Stimulated activated CD8-positive, alpha-beta memory T cell treated with anti-CD3 and anti-CD28 coated beads, Interleukin-4, amount 100 ng/mL, for 4 hours (primary cell): ENCODE measurements around the gene RALGPS2.

Experiments
- DNase-seq, 2 donors: peaks; one replicate each; pipeline ENCODE4 v3.0.0-alpha.2; 2020; ENCODE audit warnings: low read depth in 2 of 2, low spot score in 1 of 2

Gene RALGPS2

GRCh38 chr1:178862416-178862815 is 137.4 kb downstream of the RALGPS2 start:
- DNase-seq = no peak

GRCh38 chr1:178862864-178863263 is 137.8 kb downstream of the RALGPS2 start:
- no peak for DNase-seq

- DNase-seq = no peak
These were observed 139.3 kb downstream of the RALGPS2 start for GRCh38 chr1:178864326-178864725.

GRCh38 chr1:178867670-178868069 is 142.6 kb downstream of the RALGPS2 start:
- DNase-seq = no peak

- no peak for DNase-seq
These were observed 143.7 kb downstream of the RALGPS2 start for GRCh38 chr1:178868706-178869105.

GRCh38 chr1:178869119-178869697 is 144.2 kb downstream of the RALGPS2 start:
- no peak for DNase-seq

- no peak for DNase-seq
These were observed 145.2 kb downstream of the RALGPS2 start for GRCh38 chr1:178870221-178870620.

GRCh38 chr1:178870944-178871343 is 145.9 kb downstream of the RALGPS2 start, which contains the start of gene ANGPTL1:
TSS of gene ANGPTL1 (minus strand) at chr1:178871077. CDS start at chr1:178865776, 5,301 bp downstream.
- no peak for DNase-seq

GRCh38 chr1:178871551-178872320 is 146.7 kb downstream of the RALGPS2 start:
- DNase-seq = no peak

- no peak for DNase-seq
These were observed 149.9 kb downstream of the RALGPS2 start for GRCh38 chr1:178874966-178875365.

- no peak for DNase-seq
These were observed 150.9 kb downstream of the RALGPS2 start for GRCh38 chr1:178875936-178876335.

- DNase-seq = no peak
These were observed 152.9 kb downstream of the RALGPS2 start for GRCh38 chr1:178877896-178878295.

- no peak for DNase-seq
These were observed 156.9 kb downstream of the RALGPS2 start for GRCh38 chr1:178881950-178882349.

- no peak for DNase-seq
These were observed 160.8 kb downstream of the RALGPS2 start for GRCh38 chr1:178885869-178886268.

- DNase-seq = no peak
These were observed 161.5 kb downstream of the RALGPS2 start for GRCh38 chr1:178886551-178886950.

- DNase-seq = no peak
These were observed 170.9 kb downstream of the RALGPS2 start for GRCh38 chr1:178895928-178896327.

GRCh38 chr1:178898401-178898800 is 173.4 kb downstream of the RALGPS2 start:
- DNase-seq = no peak

- no peak for DNase-seq
These were observed 174.4 kb downstream of the RALGPS2 start for GRCh38 chr1:178899402-178899801.

GRCh38 chr1:178901482-178902125 is 176.6 kb downstream of the RALGPS2 start:
- DNase-seq = no peak

GRCh38 chr1:178908358-178908757 is 183.3 kb downstream of the RALGPS2 start:
- DNase-seq = no peak

- DNase-seq = no peak
These were observed 185.0 kb downstream of the RALGPS2 start for GRCh38 chr1:178910023-178910422.

- DNase-seq = no peak
These were observed 187.6 kb downstream of the RALGPS2 start for GRCh38 chr1:178912597-178912996.
